Nucleus accumbens (tissue), 56 donors: ENCODE results near the gene GNA14.
"Not testable (repeated sequence)": the region's sequence is repeated elsewhere in the genome, so short reads cannot be mapped to it uniquely, and the experiment has no call there.

Source experiments
- DNase-seq, 56 donors: peaks; one replicate each; lab custom pipeline; 2025; lab: John Stamatoyannopoulos, UW

The GNA14 gene

DNA sequence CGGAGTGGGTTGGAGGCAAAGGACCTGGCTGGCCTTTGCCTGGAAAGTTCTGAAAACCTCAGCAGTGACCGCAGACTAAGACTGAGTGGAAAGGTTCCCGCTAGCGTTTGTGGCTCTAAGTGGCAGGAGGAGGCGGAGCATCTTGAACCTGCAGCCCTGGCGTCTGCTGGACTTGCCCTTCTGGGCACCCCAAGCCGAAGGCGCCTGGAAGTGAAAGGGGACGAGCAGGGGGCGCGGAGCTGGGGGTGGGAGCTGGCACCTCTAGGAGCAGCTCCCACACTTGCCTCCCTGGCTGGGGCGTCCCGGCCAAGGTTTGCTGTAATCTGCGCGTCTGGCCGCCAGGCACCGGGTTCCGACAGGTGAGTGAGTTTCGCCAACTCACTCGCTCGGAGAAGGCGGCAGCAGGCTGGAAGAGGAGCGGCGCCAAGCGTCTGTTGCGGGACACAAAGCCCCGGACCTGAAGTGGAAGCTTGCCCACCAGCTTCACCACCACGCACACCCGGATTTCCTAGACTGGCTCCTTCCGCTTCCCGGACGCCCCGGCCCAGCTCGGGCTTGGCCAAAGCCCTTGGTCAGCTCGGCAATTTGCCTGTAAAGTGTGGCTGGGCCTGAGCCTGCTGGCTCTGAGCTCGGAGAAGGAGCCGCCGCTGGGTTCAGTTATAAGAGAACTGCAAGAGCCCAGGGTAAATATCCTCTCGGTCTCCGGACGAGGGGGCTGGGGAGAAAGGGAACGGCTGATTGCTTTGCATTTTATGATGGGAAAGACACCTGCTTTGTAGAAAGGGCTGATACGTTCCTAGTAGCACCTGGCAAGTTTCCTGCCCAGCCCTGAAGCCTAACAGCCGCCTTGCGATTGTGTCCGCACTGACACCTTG lies at the start of gene GNA14:
TSS of gene GNA14 (minus strand) at position 89 of the 875 bp plus-strand sequence. CDS start 529 bp downstream, outside the sequence.
- DNase-seq = peak in 36 of 56 donors; percentile 7 to 66 (median 31)

DNA sequence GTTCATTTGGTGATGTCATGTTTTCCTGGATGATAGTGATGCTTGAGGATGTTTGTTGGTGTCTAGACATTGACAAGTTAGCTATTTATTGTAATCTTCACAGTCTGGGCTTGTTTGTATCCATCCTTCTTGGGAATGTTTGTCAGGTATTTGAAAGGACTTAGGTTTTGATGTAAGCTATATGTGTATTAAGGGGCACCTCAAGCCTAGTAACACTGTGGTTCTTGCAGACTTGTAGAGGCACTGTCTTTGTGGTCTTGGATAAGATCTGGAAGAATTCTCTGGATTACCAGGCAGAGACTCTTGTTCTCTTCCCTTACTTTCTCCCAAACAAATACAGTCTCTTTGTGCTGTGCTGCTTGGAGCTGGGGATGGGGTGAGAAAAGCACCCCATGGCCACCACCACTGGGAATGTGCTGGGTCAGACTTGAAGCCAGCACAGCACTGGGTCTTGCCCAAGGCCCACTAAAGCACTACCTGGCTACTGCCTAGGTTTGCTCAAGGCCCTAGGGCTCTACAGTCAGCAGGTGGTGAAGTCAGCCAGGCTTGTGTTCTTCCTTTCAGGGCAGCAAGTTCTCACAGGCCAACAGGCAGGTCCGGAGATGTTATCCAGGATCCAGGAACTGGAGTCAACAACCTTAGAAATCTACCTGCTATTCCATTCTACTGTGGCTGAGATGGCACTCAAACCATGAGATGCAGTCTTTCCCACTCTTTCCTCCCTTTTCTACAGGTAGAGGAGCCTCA lies 49.3 kb upstream of the GNA14 start:
- DNase-seq = no peak

DNA sequence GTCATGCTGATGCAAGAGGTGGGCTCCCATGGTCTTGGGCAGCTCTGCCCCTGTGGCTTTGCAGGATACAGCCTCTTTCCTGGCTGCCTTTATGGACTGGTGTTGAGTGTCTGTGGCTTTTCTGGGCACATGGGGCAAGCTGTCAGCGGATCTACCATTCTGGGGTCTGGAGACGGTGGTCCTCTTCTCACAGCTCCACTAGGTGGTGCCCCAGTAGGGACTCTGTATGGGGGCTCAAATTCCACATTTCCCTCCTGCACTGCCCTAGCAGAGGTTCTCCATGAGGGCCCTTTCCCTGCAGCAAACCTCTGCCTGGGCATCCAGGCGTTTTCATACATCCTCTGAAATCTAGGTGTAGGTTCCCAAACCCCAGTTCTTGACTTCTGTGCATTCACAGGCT lies 42.6 kb upstream of the GNA14 start:
- not testable (repeated sequence) for DNase-seq

DNA sequence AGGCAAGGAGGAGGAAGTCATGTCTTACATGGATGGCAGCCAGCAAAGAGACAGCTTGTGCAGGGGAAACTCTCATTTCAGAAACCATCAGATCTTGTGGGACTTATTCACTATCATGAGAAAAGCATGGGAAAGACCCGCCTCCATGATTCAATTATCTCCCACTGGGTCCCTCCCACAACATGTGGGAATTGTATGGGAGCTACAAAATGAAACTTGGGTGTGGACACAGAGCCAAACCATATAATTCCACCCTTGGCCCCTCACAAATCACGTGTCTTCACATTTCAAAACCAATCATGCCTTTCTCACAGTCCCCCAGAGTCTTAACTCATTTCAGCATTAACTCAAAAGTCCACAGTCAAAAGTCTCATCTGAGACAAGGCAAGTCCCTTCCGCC lies 42.0 kb upstream of the GNA14 start:
- DNase-seq = not testable (repeated sequence)

DNA sequence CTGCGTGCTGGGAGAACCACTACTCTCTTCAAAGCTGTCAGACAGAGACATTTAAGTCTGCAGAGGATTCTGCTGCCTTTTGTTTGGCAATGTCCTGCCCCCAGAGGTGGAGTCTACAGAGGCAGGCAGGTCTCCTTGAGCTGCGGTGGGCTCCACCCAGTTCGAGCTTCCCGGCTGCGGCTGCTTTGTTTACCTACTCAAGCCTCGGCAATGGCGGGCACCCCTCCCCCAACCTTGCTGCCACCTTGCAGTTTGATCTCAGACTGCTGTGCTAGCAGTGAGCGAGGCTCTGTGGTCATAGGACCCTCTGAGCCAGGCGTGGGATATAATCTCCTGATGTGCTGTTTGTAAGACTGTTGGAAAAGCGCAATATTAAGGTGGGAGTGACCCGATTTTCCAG lies 39.6 kb upstream of the GNA14 start:
- DNase-seq = not testable (repeated sequence)

DNA sequence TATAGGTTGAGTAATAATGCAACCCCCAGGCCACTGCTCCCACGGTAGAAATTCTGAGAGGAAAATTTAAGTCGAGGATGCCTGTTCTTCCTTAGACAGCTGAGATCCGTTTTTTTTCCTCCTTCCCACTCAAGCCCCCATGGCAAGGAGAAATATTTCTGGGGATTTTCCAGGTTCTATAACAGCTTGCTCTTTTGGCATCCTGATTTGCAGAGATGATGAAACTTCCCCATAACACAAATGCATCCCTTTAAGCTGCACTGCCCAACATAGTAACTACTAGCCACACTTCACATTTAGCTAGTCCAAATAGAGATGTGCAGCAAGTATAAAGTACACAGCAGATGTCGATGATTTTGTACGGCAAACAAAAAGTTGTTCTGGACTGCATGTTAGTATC lies 32.5 kb upstream of the GNA14 start:
- no peak for DNase-seq

DNA sequence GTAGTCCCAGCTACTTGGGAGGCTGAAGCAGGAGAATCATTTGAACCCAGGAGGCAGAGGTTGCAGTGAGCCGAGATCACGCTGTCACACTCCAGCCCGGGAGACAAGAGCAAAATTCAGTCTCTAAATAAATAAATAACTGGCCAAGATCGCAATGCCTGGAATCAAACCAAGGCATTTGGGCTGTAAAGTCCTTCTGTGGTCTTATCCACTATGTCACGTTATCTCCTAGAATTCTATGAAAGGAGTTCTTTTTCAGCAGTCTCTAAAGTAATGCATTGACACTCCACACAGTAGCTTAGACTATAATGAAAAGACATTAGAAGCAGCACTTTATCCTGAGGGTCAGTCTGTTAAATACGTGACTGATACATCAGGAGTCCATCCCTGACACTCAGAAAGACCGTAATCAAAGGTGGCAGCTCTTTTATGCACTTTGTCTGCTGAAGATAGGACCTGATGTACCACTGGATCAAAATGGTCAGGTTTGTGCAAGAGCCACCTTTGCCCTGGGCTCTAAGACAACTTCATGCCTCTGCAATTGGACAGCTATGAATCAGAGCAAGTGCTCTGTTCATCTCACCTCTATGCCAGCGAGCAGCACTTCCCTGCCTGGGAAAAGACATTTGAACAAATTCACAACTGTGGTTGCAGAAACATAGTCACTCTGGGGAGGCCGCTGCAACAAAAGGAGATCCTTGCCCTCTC lies 31.7 kb upstream of the GNA14 start:
- no peak for DNase-seq

DNA sequence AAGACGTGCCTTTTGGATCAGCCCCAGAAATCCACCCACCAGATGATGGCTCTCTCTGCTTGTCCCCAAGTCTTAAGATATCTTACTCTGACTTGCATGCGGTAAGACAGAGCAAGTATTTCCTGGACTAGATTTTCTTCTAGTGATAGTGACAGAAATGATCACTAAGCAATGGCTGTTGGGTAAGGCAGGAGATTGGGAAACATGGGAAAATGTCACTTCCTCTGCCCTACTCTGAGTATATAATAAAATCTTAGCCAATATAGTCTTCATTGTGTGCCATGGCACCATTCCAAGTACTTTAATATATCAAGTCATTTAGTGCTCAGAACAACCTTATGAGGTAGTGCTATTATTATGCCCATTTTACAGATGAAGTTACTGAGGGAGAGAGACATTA lies 31.0 kb upstream of the GNA14 start:
- DNase-seq = no peak

DNA sequence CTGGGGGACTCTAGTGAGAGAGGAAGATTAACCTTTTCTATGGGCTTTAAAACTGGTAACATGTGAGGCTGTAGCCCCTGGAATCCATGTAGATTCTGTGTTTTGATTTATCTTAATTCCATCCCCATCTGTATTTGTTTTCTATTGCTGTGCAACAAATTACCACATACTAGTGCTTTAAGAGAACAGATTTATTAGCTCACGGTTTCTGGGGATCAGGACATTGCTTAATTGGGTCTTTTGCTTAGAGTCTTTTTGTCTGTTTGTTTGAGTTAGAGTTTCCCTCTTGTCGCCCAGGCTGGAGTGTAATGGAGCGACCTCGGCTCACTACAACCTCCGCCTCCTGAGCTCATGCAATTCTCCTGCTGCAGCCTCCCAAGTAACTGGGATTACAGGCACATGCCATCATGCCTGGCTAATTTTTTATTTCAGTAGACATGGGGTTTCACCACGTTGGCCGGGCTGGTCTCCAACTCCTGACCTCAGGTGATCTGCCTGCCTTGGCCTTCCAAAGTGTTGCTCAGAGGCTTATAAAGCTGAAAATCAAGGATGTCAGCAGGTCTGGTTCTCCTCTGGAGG lies 29.9 kb upstream of the GNA14 start:
- DNase-seq = no peak

DNA sequence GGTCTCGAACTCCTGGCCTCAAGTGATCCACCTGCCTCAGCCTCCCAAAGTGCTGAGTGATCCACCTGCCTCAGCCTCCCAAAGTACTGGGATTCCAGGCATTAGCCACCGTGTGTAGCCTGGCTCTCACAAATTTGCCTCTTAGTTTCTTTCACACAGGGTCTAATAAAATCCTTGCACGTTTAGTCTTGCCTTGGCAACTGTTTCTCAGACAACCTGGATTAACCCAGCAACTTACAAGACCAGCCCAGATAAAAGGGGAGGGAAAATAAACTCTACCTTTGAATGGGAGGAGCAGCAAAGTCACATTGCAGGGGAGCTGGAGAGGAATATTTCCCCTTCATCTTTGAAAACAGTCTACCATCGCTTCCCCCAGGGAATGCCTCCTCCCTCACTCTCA lies 29.3 kb upstream of the GNA14 start:
- peak in 1 of 56 donors; percentile 7 for DNase-seq

DNA sequence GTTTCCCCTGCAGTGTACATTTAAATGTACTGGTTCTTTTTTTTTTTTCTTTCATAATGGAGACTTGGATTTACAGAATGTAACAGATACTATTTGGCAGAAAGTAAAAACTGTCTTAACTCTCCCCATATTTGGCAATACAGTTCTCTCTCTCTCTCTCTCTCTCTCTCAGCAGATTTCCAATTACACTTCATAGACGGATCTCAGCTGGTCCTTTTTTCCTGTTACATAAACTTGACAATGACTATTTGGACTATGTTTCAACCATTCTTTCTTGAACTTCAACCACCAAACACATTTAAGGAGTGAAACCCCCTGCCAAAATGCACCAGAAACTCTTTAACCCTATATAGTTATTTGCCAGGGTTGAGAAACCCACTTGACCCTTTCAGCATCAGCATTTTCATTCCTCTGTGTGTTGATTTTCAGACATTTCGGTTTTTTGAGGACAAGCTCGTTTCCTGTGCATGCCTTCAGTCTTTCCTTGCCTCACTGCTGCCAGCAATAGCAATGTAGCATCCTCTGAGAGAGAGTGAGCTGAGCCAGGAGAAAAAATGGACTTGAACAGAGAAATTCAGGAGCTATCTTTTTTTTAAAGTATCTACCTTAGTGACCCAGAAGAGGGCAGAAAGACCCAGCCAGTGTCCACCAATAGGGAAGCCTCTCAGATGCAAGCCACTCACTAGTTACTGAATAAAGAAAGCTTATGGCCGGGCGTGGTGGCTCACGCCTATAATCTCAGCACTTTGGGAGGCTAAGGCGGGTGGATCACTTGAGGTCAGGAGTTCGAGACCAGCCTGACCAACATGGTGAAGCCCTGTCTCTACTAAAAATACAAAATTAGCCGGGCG lies 26.0 kb upstream of the GNA14 start:
- no peak for DNase-seq

DNA sequence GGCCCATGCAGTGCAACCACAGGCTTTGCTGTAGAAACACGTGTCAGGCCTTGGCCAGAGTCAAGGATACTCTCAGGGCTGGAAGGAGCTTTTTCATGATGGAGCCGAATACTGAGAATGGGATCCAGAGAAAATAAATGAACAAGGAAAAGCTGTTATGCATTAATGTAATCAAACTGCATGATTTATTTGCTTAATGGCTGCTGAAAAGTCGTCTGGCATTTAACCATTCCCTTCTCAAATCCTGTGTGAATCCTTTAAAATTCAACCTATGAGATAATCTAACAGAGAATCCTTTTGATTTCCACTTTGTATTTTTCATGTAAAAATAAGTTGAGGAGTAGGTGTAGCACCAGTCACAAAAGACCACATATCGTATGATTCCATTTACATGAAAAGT lies 24.1 kb upstream of the GNA14 start:
- no peak for DNase-seq

DNA sequence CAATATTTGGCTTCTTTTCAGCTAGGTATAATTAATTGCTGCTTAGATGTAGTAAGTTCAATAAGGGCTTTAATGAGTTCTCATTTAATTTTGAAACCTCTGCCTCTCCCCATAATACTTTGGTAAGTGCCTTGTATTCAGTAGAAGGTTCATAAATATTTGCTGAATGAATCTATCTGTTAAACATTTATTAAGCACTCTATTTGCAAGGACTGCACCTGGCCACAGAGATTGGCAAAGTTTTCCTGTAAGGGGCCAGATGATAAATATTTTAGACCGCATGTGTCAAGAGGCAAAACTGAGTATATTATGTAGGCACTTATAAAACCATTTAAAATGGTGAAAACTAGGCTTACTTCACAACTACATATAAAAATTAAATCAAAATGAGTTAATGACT lies 19.0 kb upstream of the GNA14 start:
- DNase-seq = no peak

DNA sequence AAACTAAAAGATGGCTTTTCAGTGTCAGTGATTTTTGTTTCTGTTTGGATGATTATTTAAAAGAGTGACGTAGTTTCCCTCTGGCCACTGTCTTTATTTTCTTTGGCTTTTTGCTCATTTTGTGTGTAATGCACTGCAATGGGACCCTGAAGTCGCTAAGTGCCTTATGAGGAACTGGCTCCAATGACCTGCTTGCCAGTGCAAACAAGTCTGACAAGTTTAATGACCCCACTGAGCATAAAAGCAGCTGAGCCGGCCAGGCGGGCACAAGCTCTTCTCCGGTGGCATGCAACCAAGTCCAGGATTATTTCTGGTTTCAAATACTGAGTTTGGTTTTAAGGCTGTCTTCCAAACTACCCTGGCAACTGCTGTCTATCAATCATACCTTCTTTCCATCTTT lies 15.6 kb upstream of the GNA14 start:
- peak in 3 of 56 donors; percentile 2 to 26 (median 3) for DNase-seq

DNA sequence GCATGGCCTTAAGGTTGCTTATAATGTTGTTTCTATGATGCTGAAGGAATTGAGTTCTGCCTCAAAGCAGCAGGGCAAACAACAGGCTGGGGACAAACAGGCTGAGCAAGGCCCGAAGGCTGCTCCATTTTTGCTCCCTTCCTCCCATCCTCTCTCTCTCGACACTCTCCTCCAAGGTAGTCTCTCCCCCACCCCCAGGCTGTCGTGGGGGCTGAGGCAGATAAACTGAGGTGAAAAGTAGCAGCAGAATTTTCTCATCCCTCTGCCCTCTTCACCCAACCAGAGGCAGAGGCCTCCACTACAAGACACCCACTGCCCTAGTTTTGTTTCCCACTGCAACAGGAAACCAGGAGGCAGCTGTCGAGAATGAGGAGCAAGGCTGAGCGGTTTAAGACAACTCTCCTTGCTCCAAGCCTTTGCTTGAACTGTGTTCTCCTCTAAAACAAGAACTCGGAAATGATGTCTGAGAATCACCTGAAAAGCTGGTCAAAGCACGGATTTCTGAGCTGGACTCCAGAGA lies 13.5 kb upstream of the GNA14 start:
- no peak for DNase-seq

DNA sequence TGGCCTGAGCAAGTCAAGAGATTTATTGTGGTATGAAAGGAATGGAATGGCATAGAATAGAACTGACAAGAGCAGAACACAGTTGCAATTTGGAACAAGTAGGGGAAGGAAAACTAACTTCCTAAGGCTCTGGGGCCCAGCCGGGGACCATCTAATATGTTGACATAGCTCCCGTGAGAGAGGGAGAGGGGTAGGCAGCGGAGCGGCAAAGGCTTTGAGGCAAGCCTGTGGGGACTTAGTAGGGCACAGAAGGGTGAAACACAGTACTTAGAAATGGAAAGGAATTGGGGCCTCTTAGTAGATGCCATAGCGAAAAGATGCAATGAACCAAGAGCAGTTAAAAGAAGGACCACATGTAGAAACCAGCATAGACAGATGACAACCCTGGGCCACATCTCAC lies 11.8 kb upstream of the GNA14 start:
- no peak for DNase-seq

DNA sequence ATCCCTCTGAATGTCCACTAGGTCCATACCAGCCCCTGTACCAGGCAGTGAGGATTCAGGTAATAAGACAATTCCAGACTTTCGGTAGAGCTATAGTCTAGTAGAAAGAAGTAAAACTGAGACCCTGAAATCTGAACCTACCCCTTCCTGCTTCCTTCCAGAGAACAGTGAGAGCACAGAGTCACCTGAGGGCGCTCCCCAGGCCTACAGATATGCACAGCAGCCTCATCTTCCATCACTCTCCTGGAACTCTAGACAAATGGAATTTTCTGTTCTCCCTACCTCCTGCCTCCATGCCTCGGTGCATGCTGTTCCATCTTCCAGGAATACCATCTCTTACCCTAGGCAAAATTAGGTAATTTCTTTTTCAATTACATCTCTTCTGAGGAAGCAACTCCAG lies 3.1 kb upstream of the GNA14 start:
- no peak for DNase-seq

DNA sequence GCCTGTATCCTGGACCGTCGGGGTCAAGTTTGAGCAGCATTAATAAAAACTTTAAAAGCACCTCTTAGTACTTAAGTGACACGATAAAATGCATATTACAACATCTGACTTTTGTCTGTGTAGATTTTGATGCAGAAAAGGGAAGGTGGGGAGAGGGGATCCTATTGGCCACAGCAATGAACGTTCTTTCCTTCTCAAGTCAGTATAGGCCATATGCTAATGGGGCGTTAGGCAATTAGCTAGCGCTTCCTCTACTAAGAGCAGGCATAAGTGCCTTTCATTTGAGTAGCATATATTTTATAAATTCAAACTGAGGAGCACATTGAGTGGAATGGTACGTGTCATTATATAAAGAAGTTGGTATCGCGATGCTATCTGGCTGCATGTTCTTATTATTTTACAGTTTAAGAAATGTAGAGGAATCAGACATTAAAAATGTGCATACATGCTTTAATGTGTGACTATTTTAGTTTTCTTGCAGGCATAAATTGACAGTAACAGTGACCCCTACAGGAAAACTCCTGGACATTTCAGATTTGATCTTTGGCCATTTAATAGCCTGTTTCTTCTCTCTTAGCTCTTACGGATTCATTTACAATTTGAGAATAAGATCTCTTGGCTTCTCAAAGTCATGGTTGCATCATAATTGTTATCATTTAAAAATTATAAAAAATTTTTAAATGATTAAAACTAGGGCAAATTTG lies 1.1 kb upstream of the GNA14 start:
- no peak for DNase-seq
